Mesenchymal stem cell (in vitro differentiated cells and primary cell): ENCODE data around the gene DDX41.
A peak's percentile ranks its signal among the peaks of the same experiment; 100 is the strongest.

Experiments
- DNase-seq: peaks from one replicate; pipeline ENCODE4 v3.0.0-alpha.2; 2013
- H2AFZ ChIP-seq: one replicate; pipeline ENCODE4 v1.6.1; 2013; ENCODE audit warnings: low read depth, mild to moderate bottlenecking, control low read depth, inconsistent platforms, low read length, moderate library complexity
- H2AK5ac ChIP-seq: 2 replicates; pipeline ENCODE4 v1.6.1; 2013; ENCODE audit warnings: low read length, moderate library complexity, mild to moderate bottlenecking, inconsistent platforms; ENCODE audit not compliant: severe bottlenecking
- H2BK120ac ChIP-seq: one replicate; pipeline ENCODE4 v1.6.1; 2013; ENCODE audit warnings: low read depth, mild to moderate bottlenecking, inconsistent platforms, low read length, moderate library complexity
- H2BK12ac ChIP-seq, 2 experiments: one replicate each; pipeline ENCODE4 v1.6.1; 2013; ENCODE audit warnings: inconsistent platforms in 2 of 2, low read length in 2 of 2, mild to moderate bottlenecking in 2 of 2, moderate library complexity in 2 of 2, control low read depth in 1 of 2
- H2BK15ac ChIP-seq: one replicate; pipeline ENCODE4 v1.6.1; 2013; ENCODE audit warnings: mild to moderate bottlenecking, low read depth, inconsistent platforms; ENCODE audit not compliant: poor library complexity, severe bottlenecking
- H2BK5ac ChIP-seq: 2 replicates; pipeline ENCODE4 v1.6.1; 2013; ENCODE audit warnings: low read depth, mild to moderate bottlenecking, low read length, control low read depth, inconsistent platforms; ENCODE audit not compliant: poor library complexity, severe bottlenecking
- H3K14ac ChIP-seq, 2 experiments: one replicate each; pipeline ENCODE4 v1.6.1; 2013; ENCODE audit warnings: inconsistent platforms in 2 of 2, low read length in 2 of 2, control low read depth in 1 of 2, mild to moderate bottlenecking in 1 of 2, moderate library complexity in 1 of 2
- H3K18ac ChIP-seq, 2 experiments: one replicate each; pipeline ENCODE4 v1.6.1; 2013; ENCODE audit warnings: inconsistent platforms in 2 of 2, low read length in 2 of 2, control low read depth in 1 of 2, low read depth in 1 of 2, mild to moderate bottlenecking in 1 of 2
- H3K23ac ChIP-seq, 2 experiments: one replicate each; pipeline ENCODE4 v1.6.1; 2013; ENCODE audit warnings: inconsistent platforms in 2 of 2, low read length in 2 of 2, mild to moderate bottlenecking in 2 of 2, moderate library complexity in 2 of 2, control low read depth in 1 of 2
- H3K27ac ChIP-seq: 2 replicates; pipeline ENCODE4 v1.5.1; 2013; ENCODE audit warnings: mild to moderate bottlenecking, moderate library complexity, low read length, control low read depth, inconsistent platforms; ENCODE audit not compliant: poor library complexity, severe bottlenecking
- H3K27me3 ChIP-seq, 2 experiments: 2 replicates each; pipeline versions ENCODE4 v1.6.1 to v1.7.0; 2013; ENCODE audit warnings: low read length in 2 of 2, mild to moderate bottlenecking in 2 of 2, moderate library complexity in 2 of 2, control low read depth in 1 of 2, inconsistent platforms in 1 of 2; ENCODE audit not compliant: control insufficient read depth in 1 of 2, insufficient read depth in 1 of 2
- H3K36me3 ChIP-seq, 2 experiments: 2 replicates each; pipeline versions ENCODE4 v1.6.1 to v1.7.0; 2013; ENCODE audit warnings: low read length in 2 of 2, control low read depth in 1 of 2, inconsistent platforms in 1 of 2, low read depth in 1 of 2, mild to moderate bottlenecking in 1 of 2; ENCODE audit not compliant: insufficient read depth in 2 of 2, control insufficient read depth in 1 of 2
- H3K4ac ChIP-seq, 2 experiments: one replicate each; pipeline ENCODE4 v1.6.1; 2013; ENCODE audit warnings: inconsistent platforms in 2 of 2, low read length in 2 of 2, mild to moderate bottlenecking in 2 of 2, moderate library complexity in 2 of 2, control low read depth in 1 of 2, low read depth in 1 of 2
- H3K4me1 ChIP-seq: 2 replicates; pipeline ENCODE4 v1.6.1; 2013; ENCODE audit warnings: low read depth, low read length, control low read depth; ENCODE audit not compliant: control insufficient read depth, insufficient read depth
- H3K4me2 ChIP-seq: 2 replicates; pipeline ENCODE4 v1.6.1; 2013; ENCODE audit warnings: low read length, mild to moderate bottlenecking, inconsistent platforms; ENCODE audit not compliant: poor library complexity, severe bottlenecking
- H3K4me3 ChIP-seq, 2 experiments: 2 replicates each; pipeline versions ENCODE4 v1.5.1 to v1.7.0; 2013; ENCODE audit warnings: low read length in 2 of 2, mild to moderate bottlenecking in 2 of 2, control low read depth in 1 of 2, low read depth in 1 of 2; ENCODE audit not compliant: insufficient read depth in 1 of 2
- H3K79me1 ChIP-seq: replicated peaks from 2 replicates; pipeline ENCODE4 v1.6.1; 2013; ENCODE audit warnings: mild to moderate bottlenecking, control low read depth, low read length, inconsistent platforms; ENCODE audit not compliant: poor library complexity, severe bottlenecking
- H3K9ac ChIP-seq: 2 replicates; pipeline ENCODE4 v1.7.0; 2013; ENCODE audit warnings: mild to moderate bottlenecking, low read length, moderate library complexity
- H3K9me3 ChIP-seq: 2 replicates; pipeline ENCODE4 v1.7.0; 2013; ENCODE audit warnings: mild to moderate bottlenecking, low read length; ENCODE audit not compliant: control insufficient read depth
- H4K8ac ChIP-seq: one replicate; pipeline ENCODE4 v1.6.1; 2013; ENCODE audit warnings: inconsistent platforms, mild to moderate bottlenecking, low read length, moderate library complexity
- H4K91ac ChIP-seq: one replicate; pipeline ENCODE4 v1.6.1; 2013; ENCODE audit warnings: mild to moderate bottlenecking, low read length, inconsistent platforms
- WGBS: methylation state at CpG from one replicate; pipeline ENCODE4 v1.1.7; 2013; ENCODE audit warnings: mixed read lengths; 5-methylcytosine and 5-hydroxymethylcytosine counted together

DDX41 gene

DNA sequence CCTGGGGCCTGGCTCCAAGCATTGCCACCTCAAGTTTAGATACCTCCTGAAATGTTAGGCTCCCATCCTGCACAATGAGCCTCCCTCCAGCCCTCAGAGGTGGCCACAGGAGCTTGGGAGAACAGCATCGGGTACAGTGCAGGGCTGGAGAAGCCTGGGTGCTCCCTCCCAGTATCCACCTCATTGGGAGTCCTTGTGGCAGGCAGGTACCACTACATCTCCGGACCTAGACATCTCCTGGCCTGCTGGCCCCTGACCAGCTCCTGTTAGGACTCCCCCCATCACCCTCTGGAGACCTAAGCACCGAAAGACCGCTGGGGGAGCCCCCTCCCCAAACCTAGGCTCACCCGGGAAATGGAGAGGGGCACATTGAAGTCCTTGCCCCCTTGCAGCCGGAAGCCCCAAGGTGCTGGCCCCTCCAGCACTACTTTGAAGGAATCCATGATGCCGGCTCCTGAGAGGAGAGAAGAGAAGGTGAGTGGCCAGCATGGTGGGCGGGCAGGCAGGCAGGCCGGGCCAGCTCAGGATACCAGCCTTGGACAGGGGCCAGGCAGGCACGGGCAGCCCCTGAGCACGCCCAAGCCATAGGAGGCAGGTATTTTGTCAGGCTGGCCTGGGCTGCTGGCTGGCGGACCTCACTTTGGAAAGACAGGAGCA lies 20.6 kb downstream of the DDX41 start:
- Histone ChIP-seq H3K27ac (peak overlapping the region; percentile 99), H3K4me3 (peak overlapping the region; percentile 69 to 80), H3K14ac (peak overlapping the region in 1 of 2 experiments; percentile 72), H4K91ac (peak overlapping the region; percentile 99), H4K8ac (peak overlapping the region; percentile 93), H3K4me1 (peaks cover 50% of the 10 kb centered on the region), H2BK120ac (peak overlapping the region; percentile 87), H3K4ac (peak overlapping the region; percentile 94 to 98), H3K18ac (peak overlapping the region; percentile 92 to 100), H3K36me3 (peaks cover 33 to 41% of the 10 kb centered on the region in 2 experiments), H3K27me3 (no peaks in the 10 kb centered on the region), H3K9me3 (no peaks in the 10 kb centered on the region), H2AK5ac (peak overlapping the region; percentile 78), H2BK15ac (peak overlapping the region; percentile 85), H2BK12ac (peak overlapping the region; percentile 95 to 96), H3K79me1 (peaks cover 7% of the 10 kb centered on the region), H2BK5ac (peak overlapping the region; percentile 98), H2AFZ (no peak overlapping the region), H3K4me2 (peak overlapping the region; percentile 76), H3K23ac (peak overlapping the region in 1 of 2 experiments; percentile 24), H3K9ac (peak overlapping the region; percentile 94)
- 8% methylated on average over 12 of the region's 12 CpGs for WGBS
- peak; percentile 80 for DNase-seq

DNA sequence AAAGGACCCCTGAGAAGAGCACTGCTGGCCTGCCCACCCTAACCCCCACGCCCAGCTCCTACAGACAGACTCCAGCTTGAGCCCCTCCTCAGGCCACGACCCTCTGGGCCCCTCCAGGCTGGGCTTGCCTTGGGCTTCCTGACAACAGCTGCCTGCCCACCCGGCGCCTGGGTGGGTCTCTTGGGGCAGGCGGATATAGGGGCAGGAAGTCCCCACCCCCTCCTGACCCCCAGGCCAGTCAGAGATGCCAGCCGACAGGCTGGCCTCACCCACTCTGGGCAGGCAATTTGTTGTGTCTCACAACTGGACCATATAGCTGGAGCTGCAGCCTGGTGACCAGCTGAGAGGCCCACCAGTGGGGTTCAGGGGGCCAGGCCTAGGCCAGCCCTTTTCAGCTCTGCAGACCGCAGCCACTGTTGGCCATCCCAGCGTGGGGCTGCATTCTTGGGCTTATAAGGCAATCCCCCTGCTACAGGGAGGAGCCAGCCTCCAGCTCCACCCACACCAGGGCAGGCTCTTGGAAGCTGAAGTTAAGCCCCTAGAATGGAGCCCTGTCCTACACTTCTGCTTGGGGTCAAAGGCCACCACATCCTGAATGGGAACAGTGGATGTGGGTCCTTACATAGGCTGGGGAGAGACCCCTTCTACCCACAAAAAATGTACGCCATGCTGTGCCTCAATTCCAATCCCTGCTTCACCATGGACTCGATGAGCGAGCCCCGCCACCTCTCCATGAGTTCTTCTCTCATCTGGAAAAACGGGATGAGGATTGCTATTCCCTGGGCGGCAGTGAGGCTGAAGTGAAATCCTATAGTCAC lies 21.3 kb downstream of the DDX41 start:
- WGBS = 33% methylated on average over 14 of the region's 14 CpGs
- Histone ChIP-seq H2BK5ac (peak overlapping the region; percentile 99), H3K9ac (peak overlapping the region; percentile 94), H2BK12ac (peak overlapping the region; percentile 93 to 96), H4K8ac (peak overlapping the region; percentile 67), H2AK5ac (peak overlapping the region; percentile 82), H4K91ac (peak overlapping the region; percentile 99), H3K14ac (peak overlapping the region in 1 of 2 experiments; percentile 82), H2AFZ (no peak overlapping the region), H3K18ac (peak overlapping the region; percentile 81 to 100), H3K23ac (no peak overlapping the region), H3K27me3 (no peaks in the 10 kb centered on the region), H2BK120ac (peak overlapping the region; percentile 90), H3K4me2 (peak overlapping the region; percentile 76), H2BK15ac (peak overlapping the region; percentile 73), H3K27ac (peak overlapping the region; percentile 99), H3K36me3 (peaks cover 40 to 48% of the 10 kb centered on the region in 2 experiments), H3K4me1 (peaks cover 51% of the 10 kb centered on the region), H3K9me3 (no peaks in the 10 kb centered on the region), H3K4me3 (peak overlapping the region; percentile 69 to 80), H3K79me1 (peaks cover 7% of the 10 kb centered on the region), H3K4ac (peak overlapping the region; percentile 94 to 98)
- peak; percentile 94 for DNase-seq

- H2BK15ac ChIP-seq = peak overlapping the region; percentile 73
- H3K79me1 ChIP-seq = peaks cover 7% of the 10 kb centered on the region
- H2BK12ac ChIP-seq = peak overlapping the region; percentile 69 to 87
- 5% methylated on average over 6 of the region's 11 CpGs for WGBS
- no peak overlapping the region for H2AFZ ChIP-seq
- H3K36me3 ChIP-seq = peaks cover 49 to 57% of the 10 kb centered on the region in 2 experiments
- peaks cover 60% of the 10 kb centered on the region for H3K4me1 ChIP-seq
- peak overlapping the region; percentile 90 for H2BK120ac ChIP-seq
- peak overlapping the region; percentile 62 for H3K4me2 ChIP-seq
- no peak overlapping the region for H3K23ac ChIP-seq
- H3K4ac ChIP-seq = peak overlapping the region; percentile 49 to 81
- H3K14ac ChIP-seq = peak overlapping the region in 1 of 2 experiments; percentile 82
- peak overlapping the region; percentile 15 to 80 for H3K4me3 ChIP-seq
- peak overlapping the region; percentile 90 for H2AK5ac ChIP-seq
- peak overlapping the region; percentile 82 to 83 for H3K18ac ChIP-seq
- peak overlapping the region; percentile 67 for H4K8ac ChIP-seq
- peak; percentile 94 for DNase-seq
- peak overlapping the region; percentile 99 for H2BK5ac ChIP-seq
- peak overlapping the region; percentile 94 for H3K9ac ChIP-seq
- H3K9me3 ChIP-seq = no peaks in the 10 kb centered on the region
- peak overlapping the region; percentile 87 for H4K91ac ChIP-seq
- no peaks in the 10 kb centered on the region for H3K27me3 ChIP-seq
- peak overlapping the region; percentile 99 for H3K27ac ChIP-seq
Observed at GRCh38 chr5:177494346-177495195, 22.2 kb downstream of the DDX41 start.
